GM12865 (cell line): ENCODE data around the gene HRG.
"Not testable (repeated sequence)": the region's sequence is repeated elsewhere in the genome, so short reads cannot be mapped to it uniquely, and the experiment has no call there.

Source experiments
- DNase-seq: peaks from one replicate; pipeline ENCODE4 v3.0.0; 2010; ENCODE audit warnings: low read depth
- H3K4me3 ChIP-seq: 2 replicates; pipeline ENCODE4 v1.5.1; 2011; ENCODE audit warnings: mild to moderate bottlenecking, low read depth, low read length, control low read depth
- CTCF ChIP-seq: IDR thresholded peaks from 2 replicates; pipeline ENCODE4 v1.5.1; 2011; ENCODE audit warnings: low read length, control low read depth, low read depth, inconsistent platforms; ENCODE audit not compliant: insufficient read depth; ENCODE audit errors: missing control alignments

HRG gene

GRCh38 chr3:186700267-186700666 is 34.5 kb downstream of the HRG start:
- DNase-seq, result peak; percentile 59
- no peak for TF ChIP-seq CTCF
- no peak overlapping the region for H3K4me3 ChIP-seq

GRCh38 chr3:186702451-186702850 is 36.6 kb downstream of the HRG start:
- DNase-seq, H3K4me3 ChIP-seq: not testable (repeated sequence)

GRCh38 chr3:186705882-186706780 is 40.3 kb downstream of the HRG start:
- peak; percentile 65 for DNase-seq
- H3K4me3 ChIP-seq, result no peak overlapping the region
- TF ChIP-seq CTCF, result no peak

GRCh38 chr3:186708983-186709679 is 43.3 kb downstream of the HRG start:
- no peak overlapping the region for H3K4me3 ChIP-seq
- no peak for TF ChIP-seq CTCF
- no peak for DNase-seq

- DNase-seq, H3K4me3 ChIP-seq: not testable (repeated sequence)
These were observed 44.9 kb downstream of the HRG start for GRCh38 chr3:186710694-186711093.

GRCh38 chr3:186713499-186713898 is 47.7 kb downstream of the HRG start:
- TF ChIP-seq CTCF, result no peak
- DNase-seq, result no peak
- H3K4me3 ChIP-seq, result no peak overlapping the region

- no peak for DNase-seq
- no peak for TF ChIP-seq CTCF
- no peak within 1 kb of the TSS for H3K4me3 ChIP-seq
These were observed 51.2 kb downstream of the HRG start, which contains the start of gene KNG1 for GRCh38 chr3:186717039-186717457. Gene KNG1 (plus strand): TSS chr3:186717359. CDS start chr3:186717543, 184 bp downstream.
